Measurements from ENCODE around the gene IFI27L1.

The IFI27L1 gene

DNA sequence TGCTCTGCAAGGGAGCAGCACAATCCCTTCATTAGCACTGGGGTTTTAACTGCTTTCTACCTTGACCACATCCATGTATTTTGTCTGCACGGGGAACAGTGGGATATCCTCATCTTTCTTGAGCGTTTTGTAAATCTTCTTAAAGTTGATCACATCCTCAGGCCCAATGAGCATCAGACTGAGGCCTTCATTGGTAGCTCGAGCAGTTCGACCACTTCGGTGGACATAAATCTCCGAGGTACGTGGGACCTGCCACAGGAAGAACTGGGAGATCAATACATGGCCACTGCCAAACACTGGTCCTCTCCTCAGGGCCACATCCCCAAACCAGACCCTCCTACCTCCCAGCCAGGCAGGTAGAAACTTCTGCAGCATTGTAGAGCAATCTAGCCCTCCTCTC lies 26.2 kb upstream of the IFI27L1 start:
- no peak for TF ChIP-seq CTCF (IDR thresholded peaks at IDR 0.05; ENCODE audit: poor library complexity, severe bottlenecking)
- H3K4me3 ChIP-seq (ENCODE audit: severe bottlenecking), result no peak overlapping the region
- no peak for DNase-seq (ENCODE audit: low spot score)
- H3K9me3 ChIP-seq (ENCODE audit: severe bottlenecking), result no peaks in the 10 kb centered on the region
- H3K27me3 ChIP-seq (ENCODE audit: insufficient read depth, poor library complexity, severe bottlenecking), result no peaks in the 10 kb centered on the region
- H3K36me3 ChIP-seq (ENCODE audit: low read depth), result peaks cover 95% of the 10 kb centered on the region
- no peaks in the 10 kb centered on the region for H3K4me1 ChIP-seq (ENCODE audit: insufficient read depth, poor library complexity, severe bottlenecking)
- ATAC-seq (ENCODE audit: low read depth), result no peak
- no peak overlapping the region for H3K27ac ChIP-seq (ENCODE audit: poor library complexity, severe bottlenecking)

DNA sequence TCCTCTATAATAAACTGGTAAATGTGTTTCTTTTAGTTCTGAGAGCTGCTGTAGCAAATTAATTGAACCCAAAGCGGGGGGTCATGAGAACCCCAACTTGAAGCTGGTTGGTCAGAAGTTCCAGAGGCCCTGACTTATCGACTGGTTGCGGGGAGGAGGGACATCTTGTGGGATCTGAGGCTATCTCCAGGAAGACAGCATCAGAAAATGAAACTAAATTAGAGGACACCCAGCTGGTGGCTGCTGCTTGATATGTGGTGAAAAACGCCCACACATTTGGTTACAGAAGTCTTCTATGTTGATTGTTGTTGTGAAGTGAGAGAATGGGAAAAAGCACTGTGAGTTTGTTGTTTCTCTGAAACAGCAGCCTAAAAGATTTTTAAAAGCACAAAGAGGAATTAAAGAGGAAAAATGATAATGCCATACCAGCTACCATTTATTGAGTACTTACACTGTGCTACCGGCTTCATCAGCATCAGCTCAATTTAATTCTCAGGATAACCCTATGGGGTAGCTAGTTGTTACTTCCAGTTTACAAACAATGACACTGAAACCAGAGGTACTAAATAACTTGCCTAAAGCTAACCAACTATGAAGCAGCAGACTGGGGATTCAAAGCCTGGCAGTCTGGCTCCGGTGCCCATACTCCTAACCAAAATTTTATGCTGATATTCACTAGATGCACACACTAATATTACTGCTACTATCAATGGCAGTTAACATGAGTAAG lies 24.4 kb upstream of the IFI27L1 start:
- H3K27ac ChIP-seq (ENCODE audit: poor library complexity, severe bottlenecking), result no peak overlapping the region
- H3K27me3 ChIP-seq (ENCODE audit: insufficient read depth, poor library complexity, severe bottlenecking), result no peaks in the 10 kb centered on the region
- ATAC-seq (ENCODE audit: low read depth) (no peak), DNase-seq (ENCODE audit: low spot score) (no peak)
- TF ChIP-seq CTCF (IDR thresholded peaks at IDR 0.05; ENCODE audit: poor library complexity, severe bottlenecking), result no peak
- no peak overlapping the region for H3K4me3 ChIP-seq (ENCODE audit: severe bottlenecking)
- peaks cover 95% of the 10 kb centered on the region for H3K36me3 ChIP-seq (ENCODE audit: low read depth)
- H3K9me3 ChIP-seq (ENCODE audit: severe bottlenecking), result no peaks in the 10 kb centered on the region
- H3K4me1 ChIP-seq (ENCODE audit: insufficient read depth, poor library complexity, severe bottlenecking), result no peaks in the 10 kb centered on the region

- Histone ChIP-seq H3K9me3 (ENCODE audit: severe bottlenecking) (no peaks in the 10 kb centered on the region), H3K4me1 (ENCODE audit: insufficient read depth, poor library complexity, severe bottlenecking) (peaks cover 12% of the 10 kb centered on the region), H3K27ac (ENCODE audit: poor library complexity, severe bottlenecking) (no peak overlapping the region), H3K27me3 (ENCODE audit: insufficient read depth, poor library complexity, severe bottlenecking) (no peaks in the 10 kb centered on the region), H3K36me3 (ENCODE audit: low read depth) (peaks cover 97% of the 10 kb centered on the region), H3K4me3 (ENCODE audit: severe bottlenecking) (no peak overlapping the region)
- ATAC-seq (ENCODE audit: low read depth) (no peak), DNase-seq (ENCODE audit: low spot score) (no peak)
- no peak for TF ChIP-seq CTCF (IDR thresholded peaks at IDR 0.05; ENCODE audit: poor library complexity, severe bottlenecking)
Measured at GRCh38 chr14:94058128-94058673, 22.9 kb upstream of the IFI27L1 start.

DNA sequence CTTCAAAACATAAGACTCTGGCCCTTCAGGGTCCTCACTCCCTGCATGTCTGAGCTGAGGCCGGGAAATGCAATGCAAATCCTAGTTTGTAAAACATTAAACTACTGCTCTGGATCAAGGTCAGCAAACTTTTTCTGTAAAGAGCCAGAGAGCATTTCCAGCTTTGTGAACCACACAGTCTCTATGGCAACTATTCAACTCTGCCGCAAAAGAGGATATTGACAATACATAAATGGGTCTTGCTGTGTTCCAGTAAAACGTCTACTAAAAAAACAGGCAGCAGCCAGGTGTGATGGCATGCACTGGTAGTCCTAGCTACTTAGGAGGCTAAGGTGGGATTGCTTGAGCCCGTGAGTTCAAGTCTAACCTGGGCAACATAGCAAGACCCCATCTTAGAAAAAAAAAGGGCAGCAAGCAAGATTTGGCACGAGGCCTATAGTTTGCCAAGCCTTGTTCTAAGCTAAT lies 22.4 kb upstream of the IFI27L1 start:
- Histone ChIP-seq H3K4me3 (ENCODE audit: severe bottlenecking) (no peak overlapping the region), H3K9me3 (ENCODE audit: severe bottlenecking) (no peaks in the 10 kb centered on the region), H3K27me3 (ENCODE audit: insufficient read depth, poor library complexity, severe bottlenecking) (no peaks in the 10 kb centered on the region), H3K4me1 (ENCODE audit: insufficient read depth, poor library complexity, severe bottlenecking) (peaks cover 17% of the 10 kb centered on the region), H3K36me3 (ENCODE audit: low read depth) (peaks cover 99% of the 10 kb centered on the region), H3K27ac (ENCODE audit: poor library complexity, severe bottlenecking) (no peak overlapping the region)
- no peak for TF ChIP-seq CTCF (IDR thresholded peaks at IDR 0.05; ENCODE audit: poor library complexity, severe bottlenecking)
- no peak for DNase-seq (ENCODE audit: low spot score)
- ATAC-seq (ENCODE audit: low read depth), result no peak

DNA sequence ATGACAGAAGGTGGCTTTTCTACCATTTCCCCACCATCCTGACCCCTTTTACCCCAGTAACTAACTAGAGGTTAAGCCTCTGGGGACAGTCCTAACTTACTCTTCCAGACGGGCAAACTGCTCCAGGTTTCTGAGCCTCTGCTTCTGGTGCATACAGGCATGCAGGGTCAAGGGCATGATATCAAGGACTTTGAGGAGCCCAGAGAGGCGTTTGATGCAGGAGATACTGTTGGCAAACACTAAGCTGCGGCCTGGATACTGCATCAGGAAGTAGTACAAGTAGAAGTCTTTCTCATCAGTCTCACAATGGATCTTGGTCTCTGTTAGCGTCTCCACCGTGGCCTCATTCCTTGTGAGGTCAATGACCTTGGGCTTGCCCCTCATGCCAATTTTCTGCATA lies 21.1 kb upstream of the IFI27L1 start:
- DNase-seq (ENCODE audit: low spot score), result no peak
- Histone ChIP-seq H3K27me3 (ENCODE audit: insufficient read depth, poor library complexity, severe bottlenecking) (no peaks in the 10 kb centered on the region), H3K27ac (ENCODE audit: poor library complexity, severe bottlenecking) (no peak overlapping the region), H3K4me1 (ENCODE audit: insufficient read depth, poor library complexity, severe bottlenecking) (peaks cover 20% of the 10 kb centered on the region), H3K9me3 (ENCODE audit: severe bottlenecking) (no peaks in the 10 kb centered on the region), H3K36me3 (ENCODE audit: low read depth) (peaks cover 86% of the 10 kb centered on the region), H3K4me3 (ENCODE audit: severe bottlenecking) (no peak overlapping the region)
- TF ChIP-seq CTCF (IDR thresholded peaks at IDR 0.05; ENCODE audit: poor library complexity, severe bottlenecking), result no peak
- no peak for ATAC-seq (ENCODE audit: low read depth)
